ENCODE measurements around the gene SYNPO2. TPM values are rescaled to one million over a fixed set of nuclear protein-coding genes. Genes with fewer than 3 reads are reported as not detected.

Gene SYNPO2
- total and polyA plus RNA-seq, 2 of the 13 experiments (the other 11 are each of a cell fraction or from before 2014, with no cell fraction given): not detected

DNA sequence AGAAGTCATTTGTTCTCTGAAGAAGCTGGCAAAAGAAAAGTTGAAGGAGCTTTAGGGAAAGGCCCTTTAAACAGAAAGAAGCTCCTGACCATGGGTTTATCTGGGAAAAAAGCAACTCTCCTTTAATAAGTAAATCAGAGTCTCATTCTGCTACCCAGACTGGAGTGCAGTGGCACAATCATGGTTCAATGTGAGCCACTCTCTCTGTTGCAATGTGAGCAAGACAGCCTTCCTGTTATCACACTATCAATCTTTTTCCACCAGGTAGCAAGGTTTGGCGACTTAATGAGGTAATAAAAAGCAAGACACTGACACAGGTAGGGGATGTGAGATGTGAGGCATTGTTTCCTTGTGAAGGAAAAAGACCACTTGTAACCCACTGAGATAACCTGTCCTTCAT is 111.3 kb downstream of the SYNPO2 start:
- no TSS peak for BruUV-seq (replicated peaks)
- H3K4me3 ChIP-seq (replicated peaks in 1 of 3; ENCODE audit: insufficient read depth in 1 of 3, low read depth in 2 of 3, low read length in 3 of 3): no peak overlapping the region
- TF ChIP-seq, protein P1, sequence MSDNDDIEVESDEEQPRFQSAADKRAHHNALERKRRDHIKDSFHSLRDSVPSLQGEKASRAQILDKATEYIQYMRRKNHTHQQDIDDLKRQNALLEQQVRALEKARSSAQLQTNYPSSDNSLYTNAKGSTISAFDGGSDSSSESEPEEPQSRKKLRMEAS (IDR thresholded peaks at IDR 0.05): no peak
- TF ChIP-seq ZSCAN21 (CRISPR knock-in tag; IDR thresholded peaks at IDR 0.05; ENCODE audit: borderline replicate concordance) (no peak), SMAD9 (CRISPR knock-in tag; IDR thresholded peaks at IDR 0.05) (no peak), SIN3A (IDR thresholded peaks at IDR 0.05; ENCODE audit: borderline replicate concordance, low read depth, low read length) (no peak), HCFC1 (IDR thresholded peaks at IDR 0.05; ENCODE audit: low read depth, low read length) (no peak)
- TF ChIP-seq, protein P2, sequence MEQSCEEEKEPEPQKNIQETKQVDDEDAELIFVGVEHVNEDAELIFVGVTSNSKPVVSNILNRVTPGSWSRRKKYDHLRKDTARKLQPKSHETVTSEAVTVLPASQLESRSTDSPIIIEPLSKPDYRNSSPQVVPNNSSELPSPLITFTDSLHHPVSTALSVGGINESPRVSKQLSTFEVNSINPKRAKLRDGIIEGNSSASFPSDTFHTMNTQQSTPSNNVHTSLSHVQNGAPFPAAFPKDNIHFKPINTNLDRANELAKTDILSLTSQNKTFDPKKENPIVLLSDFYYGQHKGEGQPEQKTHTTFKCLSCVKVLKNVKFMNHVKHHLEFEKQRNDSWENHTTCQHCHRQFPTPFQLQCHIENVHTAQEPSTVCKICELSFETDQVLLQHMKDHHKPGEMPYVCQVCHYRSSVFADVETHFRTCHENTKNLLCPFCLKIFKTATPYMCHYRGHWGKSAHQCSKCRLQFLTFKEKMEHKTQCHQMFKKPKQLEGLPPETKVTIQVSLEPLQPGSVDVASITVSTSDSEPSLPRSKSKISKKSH (CRISPR knock-in tag; IDR thresholded peaks at IDR 0.05; ENCODE audit: borderline replicate concordance): no peak
- TF ChIP-seq, protein P3, sequence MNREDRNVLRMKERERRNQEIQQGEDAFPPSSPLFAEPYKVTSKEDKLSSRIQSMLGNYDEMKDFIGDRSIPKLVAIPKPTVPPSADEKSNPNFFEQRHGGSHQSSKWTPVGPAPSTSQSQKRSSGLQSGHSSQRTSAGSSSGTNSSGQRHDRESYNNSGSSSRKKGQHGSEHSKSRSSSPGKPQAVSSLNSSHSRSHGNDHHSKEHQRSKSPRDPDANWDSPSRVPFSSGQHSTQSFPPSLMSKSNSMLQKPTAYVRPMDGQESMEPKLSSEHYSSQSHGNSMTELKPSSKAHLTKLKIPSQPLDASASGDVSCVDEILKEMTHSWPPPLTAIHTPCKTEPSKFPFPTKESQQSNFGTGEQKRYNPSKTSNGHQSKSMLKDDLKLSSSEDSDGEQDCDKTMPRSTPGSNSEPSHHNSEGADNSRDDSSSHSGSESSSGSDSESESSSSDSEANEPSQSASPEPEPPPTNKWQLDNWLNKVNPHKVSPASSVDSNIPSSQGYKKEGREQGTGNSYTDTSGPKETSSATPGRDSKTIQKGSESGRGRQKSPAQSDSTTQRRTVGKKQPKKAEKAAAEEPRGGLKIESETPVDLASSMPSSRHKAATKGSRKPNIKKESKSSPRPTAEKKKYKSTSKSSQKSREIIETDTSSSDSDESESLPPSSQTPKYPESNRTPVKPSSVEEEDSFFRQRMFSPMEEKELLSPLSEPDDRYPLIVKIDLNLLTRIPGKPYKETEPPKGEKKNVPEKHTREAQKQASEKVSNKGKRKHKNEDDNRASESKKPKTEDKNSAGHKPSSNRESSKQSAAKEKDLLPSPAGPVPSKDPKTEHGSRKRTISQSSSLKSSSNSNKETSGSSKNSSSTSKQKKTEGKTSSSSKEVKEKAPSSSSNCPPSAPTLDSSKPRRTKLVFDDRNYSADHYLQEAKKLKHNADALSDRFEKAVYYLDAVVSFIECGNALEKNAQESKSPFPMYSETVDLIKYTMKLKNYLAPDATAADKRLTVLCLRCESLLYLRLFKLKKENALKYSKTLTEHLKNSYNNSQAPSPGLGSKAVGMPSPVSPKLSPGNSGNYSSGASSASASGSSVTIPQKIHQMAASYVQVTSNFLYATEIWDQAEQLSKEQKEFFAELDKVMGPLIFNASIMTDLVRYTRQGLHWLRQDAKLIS (CRISPR knock-in tag; IDR thresholded peaks at IDR 0.05): no peak
- ATAC-seq (no peak), DNase-seq (ENCODE audit: low spot score) (no peak), FAIRE-seq (no peak)
- no peak overlapping the region for H3K9ac ChIP-seq (ENCODE audit: insufficient read depth, low read depth, low read length)
- CTCF ChIA-PET (ENCODE audit: low intra/inter-chr PET ratio, low total read pairs): no interaction called here
- no peaks in the 10 kb centered on the region for H3K79me2 ChIP-seq (ENCODE audit: insufficient read depth, low read length)
- no peak overlapping the region for H3K4me2 ChIP-seq (ENCODE audit: low read depth, low read length)
- WGBS (ENCODE audit: low lambda C conversion rate): 0% methylated on average over 1 of the region's 1 CpG
- H3K27me3 ChIP-seq (ENCODE audit: control insufficient read depth in 1 of 2, insufficient read depth in 2 of 2, low read length in 2 of 2): no peaks in the 10 kb centered on the region
- H3K27ac ChIP-seq (ENCODE audit: extremely low read length, insufficient read depth, low read length): no peak overlapping the region
- no peaks in the 10 kb centered on the region for H3K36me3 ChIP-seq (replicated peaks in 1 of 2; ENCODE audit: control insufficient read depth in 1 of 2, insufficient read depth in 2 of 2, low read length in 2 of 2)
- no peak overlapping the region for H2AFZ ChIP-seq (ENCODE audit: low read length)
- H3K9me3 ChIP-seq (ENCODE audit: low read length): no peaks in the 10 kb centered on the region
- peaks cover 10% of the 10 kb centered on the region for H3K4me1 ChIP-seq (ENCODE audit: insufficient read depth, low read length)
- POLR2A ChIA-PET: no interaction called here
- in situ Hi-C loops (cut with HindIII; ENCODE audit: extremely low pct_ligation_motif_present, low pct_unique_long_range_greater_than_20kb): loop anchor here (25.0 kb wide), 2 partner anchors 487 to 637 kb away; partner anchors contain the start of gene PDE5A
- no peaks in the 10 kb centered on the region for H4K20me1 ChIP-seq (ENCODE audit: insufficient read depth, low read length)
- intact Hi-C loops (cut with micrococcal nuclease; ENCODE audit: unreplicated experiment): no loop called here

All from HepG2 (cell line).